DOHH2 (cell line): ENCODE results near the gene HIPK4.
"Not testable (repeated sequence)": the region's sequence is repeated elsewhere in the genome, so short reads cannot be mapped to it uniquely, and the experiment has no call there.

Source experiments
- EZH2phosphoT487 ChIP-seq: fragments of 200-600 bp; sonication (generic); IDR thresholded peaks from 2 replicates; pipeline ENCODE4 v1.6.1; 2017; ENCODE audit warnings: borderline replicate concordance, mild to moderate bottlenecking, antibody characterized with exemption, low read length, moderate library complexity, mixed read lengths
- TF ChIP-seq, protein P1 (sequence below): fragments of 200-600 bp; sonication (generic); IDR thresholded peaks from one replicate; pipeline ENCODE4 v1.5.1; 2014; ENCODE audit warnings: antibody characterized with exemption, mild to moderate bottlenecking, low read depth, low read length; ENCODE audit not compliant: poor library complexity, severe bottlenecking

DNA sequence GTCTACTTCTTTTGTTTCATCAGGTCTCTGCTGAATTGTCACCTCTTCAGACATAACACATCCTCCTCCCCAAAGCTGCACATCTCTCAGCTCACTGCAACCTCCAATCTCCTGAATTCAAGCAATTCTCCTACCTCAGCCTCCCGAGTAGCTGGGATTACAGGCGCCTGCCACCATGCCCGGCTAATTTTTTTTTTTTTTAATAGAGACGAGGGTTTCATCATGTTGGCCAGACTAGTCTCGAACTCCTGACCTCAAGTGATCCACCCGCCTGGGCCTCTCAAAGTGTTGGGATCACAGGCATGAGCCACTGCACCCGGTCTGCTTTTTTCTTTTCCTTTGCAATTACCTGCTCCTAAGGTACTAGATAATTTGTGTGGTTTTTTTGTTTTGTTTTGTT is 42.8 kb upstream of the HIPK4 start:
- TF ChIP-seq, protein P1, sequence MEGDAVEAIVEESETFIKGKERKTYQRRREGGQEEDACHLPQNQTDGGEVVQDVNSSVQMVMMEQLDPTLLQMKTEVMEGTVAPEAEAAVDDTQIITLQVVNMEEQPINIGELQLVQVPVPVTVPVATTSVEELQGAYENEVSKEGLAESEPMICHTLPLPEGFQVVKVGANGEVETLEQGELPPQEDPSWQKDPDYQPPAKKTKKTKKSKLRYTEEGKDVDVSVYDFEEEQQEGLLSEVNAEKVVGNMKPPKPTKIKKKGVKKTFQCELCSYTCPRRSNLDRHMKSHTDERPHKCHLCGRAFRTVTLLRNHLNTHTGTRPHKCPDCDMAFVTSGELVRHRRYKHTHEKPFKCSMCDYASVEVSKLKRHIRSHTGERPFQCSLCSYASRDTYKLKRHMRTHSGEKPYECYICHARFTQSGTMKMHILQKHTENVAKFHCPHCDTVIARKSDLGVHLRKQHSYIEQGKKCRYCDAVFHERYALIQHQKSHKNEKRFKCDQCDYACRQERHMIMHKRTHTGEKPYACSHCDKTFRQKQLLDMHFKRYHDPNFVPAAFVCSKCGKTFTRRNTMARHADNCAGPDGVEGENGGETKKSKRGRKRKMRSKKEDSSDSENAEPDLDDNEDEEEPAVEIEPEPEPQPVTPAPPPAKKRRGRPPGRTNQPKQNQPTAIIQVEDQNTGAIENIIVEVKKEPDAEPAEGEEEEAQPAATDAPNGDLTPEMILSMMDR = not testable (repeated sequence)
- TF ChIP-seq EZH2phosphoT487 = not testable (repeated sequence)
